HepG2 (cell line): Measurements from ENCODE around the gene ZIC2. TPM values are rescaled to one million over a fixed set of nuclear protein-coding genes. Genes with fewer than 3 reads are reported as not detected.

Source experiments
- FOXJ3 ChIP-seq: sonication (generic); formaldehyde crosslinking; IDR thresholded peaks from 2 replicates; pipeline ENCODE4 v1.4.0; 2020; ENCODE audit warnings: missing genetic modification reagents, mild to moderate bottlenecking, borderline replicate concordance
- GLI4 ChIP-seq: sonication (generic); formaldehyde crosslinking; IDR thresholded peaks from 2 replicates; pipeline ENCODE4 v1.5.1; 2020; ENCODE audit warnings: missing genetic modification reagents, mild to moderate bottlenecking, moderate library complexity, borderline replicate concordance
- KMT2A ChIP-seq: sonication (generic); formaldehyde crosslinking; IDR thresholded peaks from 2 replicates; pipeline ENCODE4 v1.4.0; 2020; ENCODE audit warnings: missing genetic modification reagents
- MAFF ChIP-seq: IDR thresholded peaks from 2 replicates; pipeline ENCODE4 v1.6.1; 2011; ENCODE audit warnings: low read depth, low read length, improper control_type of control experiment
- SIN3A ChIP-seq: IDR thresholded peaks from 2 replicates; pipeline ENCODE4 v1.6.1; 2011; ENCODE audit warnings: low read depth, mild to moderate bottlenecking, control low read depth, low read length, borderline replicate concordance
- SIX4 ChIP-seq: sonication (generic); formaldehyde crosslinking; IDR thresholded peaks from 2 replicates; pipeline ENCODE4 v1.4.0; 2020; ENCODE audit warnings: missing genetic modification reagents
- SKI ChIP-seq: fragments of 450-650 bp; IDR thresholded peaks from one replicate; pipeline ENCODE4 v1.6.1; 2018; ENCODE audit warnings: mild to moderate bottlenecking; ENCODE audit not compliant: partially characterized antibody
- YEATS4 ChIP-seq: sonication (generic); formaldehyde crosslinking; IDR thresholded peaks from 2 replicates; pipeline ENCODE4 v1.4.0; 2020; ENCODE audit warnings: missing genetic modification reagents, borderline replicate concordance
- ZNF354B ChIP-seq: sonication (generic); formaldehyde crosslinking; IDR thresholded peaks from 2 replicates; pipeline ENCODE4 v1.8.0; 2022; ENCODE audit warnings: mild to moderate bottlenecking, missing genetic modification reagents
- ZNF501 ChIP-seq: sonication (generic); formaldehyde crosslinking; IDR thresholded peaks from 2 replicates; pipeline ENCODE4 v1.5.1; 2020; ENCODE audit warnings: mild to moderate bottlenecking, moderate library complexity, missing genetic modification reagents
- ZNF552 ChIP-seq: sonication (generic); formaldehyde crosslinking; IDR thresholded peaks from 2 replicates; pipeline ENCODE4 v1.9.0; 2022; ENCODE audit warnings: missing genetic modification reagents, mild to moderate bottlenecking, borderline replicate concordance
- polyA plus RNA-seq, 8 experiments: library from polyadenylated mRNA; depleted of rRNA in 3 of 8; stranded (reverse) in 7 of 8; unstranded in 1 of 8; fragments of >200 nt; fragmentation: Illumina TruSeq in 4 of 8; extraction: Trizol in 4 of 8; gene quantifications; 2 replicates each; pipeline versions ENCODE4 v1.2.1 to v1.2.3, GENCODE V29; 2011 to 2016; ENCODE audit warnings: low read depth in 4 of 8, missing spikeins in 1 of 8, mixed read lengths in 1 of 8; ENCODE audit not compliant: insufficient read depth in 1 of 8
- total RNA-seq, 5 experiments: library from RNA; depleted of rRNA; stranded (reverse); fragments of >200 nt; fragmentation: Illumina TruSeq; extraction: Trizol; gene quantifications; 2 replicates each; pipeline ENCODE4 v1.2.3, GENCODE V29; 2016; ENCODE audit warnings: low read depth in 1 of 5
- TF ChIP-seq, protein P1 (sequence below): sonication (generic); formaldehyde crosslinking; IDR thresholded peaks from 2 replicates; pipeline ENCODE4 v1.4.0; 2020; ENCODE audit warnings: missing genetic modification reagents, borderline replicate concordance
- TF ChIP-seq, protein P2 (sequence below): sonication (generic); formaldehyde crosslinking; IDR thresholded peaks from 2 replicates; pipeline ENCODE4 v1.5.1; 2020; ENCODE audit warnings: missing genetic modification reagents, mild to moderate bottlenecking, borderline replicate concordance
- TF ChIP-seq, protein P3 (sequence below): conservative IDR thresholded peaks from 2 replicates; pipeline ENCODE4 v1.6.1; 2018; ENCODE audit warnings: missing genetic modification reagents
- TF ChIP-seq, protein P4 (sequence below): sonication (generic); formaldehyde crosslinking; IDR thresholded peaks from 2 replicates; pipeline ENCODE4 v1.8.0; 2022; ENCODE audit warnings: missing genetic modification reagents, mild to moderate bottlenecking, borderline replicate concordance
- TF ChIP-seq, protein P5 (sequence below): sonication (generic); formaldehyde crosslinking; IDR thresholded peaks from 2 replicates; pipeline ENCODE4 v1.5.0; 2020; ENCODE audit warnings: mild to moderate bottlenecking, missing genetic modification reagents, borderline replicate concordance
- TF ChIP-seq, protein P6 (sequence below): IDR thresholded peaks from 2 replicates; pipeline ENCODE4 v1.6.1; 2018; ENCODE audit warnings: missing genetic modification reagents

ZIC2 gene
- total and polyA plus RNA-seq, 2 of the 13 experiments (the other 11 are each of a cell fraction or from before 2014, with no cell fraction given), result 0.13 TPM; not detected in 1

DNA sequence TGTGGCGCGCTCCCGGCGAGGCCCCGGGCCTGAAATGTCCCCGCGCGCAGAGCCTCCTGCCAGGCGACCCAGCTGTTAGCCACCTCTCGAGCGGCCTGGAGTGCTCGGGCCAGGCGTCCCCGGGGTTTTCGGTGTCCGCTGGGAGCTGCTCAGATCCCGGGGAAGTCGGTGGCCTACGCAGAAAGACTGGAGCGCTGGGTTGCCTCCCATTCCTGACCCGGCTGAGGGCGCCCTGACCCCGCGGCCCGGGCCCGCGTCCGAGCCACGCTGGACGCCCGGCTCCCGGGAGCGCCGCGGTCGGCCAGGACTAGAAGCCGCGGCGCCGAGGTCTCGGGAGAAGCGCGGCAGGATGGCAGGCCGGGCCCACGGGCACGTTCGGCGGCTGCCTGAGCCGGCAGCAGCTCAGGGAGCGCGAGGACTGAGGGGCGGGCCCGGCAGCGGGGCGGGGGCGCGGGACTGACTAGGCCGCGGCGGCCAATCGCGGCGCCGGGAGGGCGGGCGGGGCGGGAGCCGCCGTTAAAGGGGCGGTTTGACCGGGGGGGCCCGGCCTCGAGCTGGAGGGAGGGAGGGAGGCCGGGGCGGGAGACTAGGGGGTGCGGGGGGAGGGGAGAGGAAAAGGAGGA lies 1.3 kb upstream of the ZIC2 start (continued):
- TF ChIP-seq, protein P1, sequence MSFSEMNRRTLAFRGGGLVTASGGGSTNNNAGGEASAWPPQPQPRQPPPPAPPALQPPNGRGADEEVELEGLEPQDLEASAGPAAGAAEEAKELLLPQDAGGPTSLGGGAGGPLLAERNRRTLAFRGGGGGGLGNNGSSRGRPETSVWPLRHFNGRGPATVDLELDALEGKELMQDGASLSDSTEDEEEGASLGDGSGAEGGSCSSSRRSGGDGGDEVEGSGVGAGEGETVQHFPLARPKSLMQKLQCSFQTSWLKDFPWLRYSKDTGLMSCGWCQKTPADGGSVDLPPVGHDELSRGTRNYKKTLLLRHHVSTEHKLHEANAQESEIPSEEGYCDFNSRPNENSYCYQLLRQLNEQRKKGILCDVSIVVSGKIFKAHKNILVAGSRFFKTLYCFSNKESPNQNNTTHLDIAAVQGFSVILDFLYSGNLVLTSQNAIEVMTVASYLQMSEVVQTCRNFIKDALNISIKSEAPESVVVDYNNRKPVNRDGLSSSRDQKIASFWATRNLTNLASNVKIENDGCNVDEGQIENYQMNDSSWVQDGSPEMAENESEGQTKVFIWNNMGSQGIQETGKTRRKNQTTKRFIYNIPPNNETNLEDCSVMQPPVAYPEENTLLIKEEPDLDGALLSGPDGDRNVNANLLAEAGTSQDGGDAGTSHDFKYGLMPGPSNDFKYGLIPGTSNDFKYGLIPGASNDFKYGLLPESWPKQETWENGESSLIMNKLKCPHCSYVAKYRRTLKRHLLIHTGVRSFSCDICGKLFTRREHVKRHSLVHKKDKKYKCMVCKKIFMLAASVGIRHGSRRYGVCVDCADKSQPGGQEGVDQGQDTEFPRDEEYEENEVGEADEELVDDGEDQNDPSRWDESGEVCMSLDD, result no peak
- no peak for TF ChIP-seq MAFF
- TF ChIP-seq FOXJ3, result no peak
- no peak for TF ChIP-seq SKI
- TF ChIP-seq, protein P2, sequence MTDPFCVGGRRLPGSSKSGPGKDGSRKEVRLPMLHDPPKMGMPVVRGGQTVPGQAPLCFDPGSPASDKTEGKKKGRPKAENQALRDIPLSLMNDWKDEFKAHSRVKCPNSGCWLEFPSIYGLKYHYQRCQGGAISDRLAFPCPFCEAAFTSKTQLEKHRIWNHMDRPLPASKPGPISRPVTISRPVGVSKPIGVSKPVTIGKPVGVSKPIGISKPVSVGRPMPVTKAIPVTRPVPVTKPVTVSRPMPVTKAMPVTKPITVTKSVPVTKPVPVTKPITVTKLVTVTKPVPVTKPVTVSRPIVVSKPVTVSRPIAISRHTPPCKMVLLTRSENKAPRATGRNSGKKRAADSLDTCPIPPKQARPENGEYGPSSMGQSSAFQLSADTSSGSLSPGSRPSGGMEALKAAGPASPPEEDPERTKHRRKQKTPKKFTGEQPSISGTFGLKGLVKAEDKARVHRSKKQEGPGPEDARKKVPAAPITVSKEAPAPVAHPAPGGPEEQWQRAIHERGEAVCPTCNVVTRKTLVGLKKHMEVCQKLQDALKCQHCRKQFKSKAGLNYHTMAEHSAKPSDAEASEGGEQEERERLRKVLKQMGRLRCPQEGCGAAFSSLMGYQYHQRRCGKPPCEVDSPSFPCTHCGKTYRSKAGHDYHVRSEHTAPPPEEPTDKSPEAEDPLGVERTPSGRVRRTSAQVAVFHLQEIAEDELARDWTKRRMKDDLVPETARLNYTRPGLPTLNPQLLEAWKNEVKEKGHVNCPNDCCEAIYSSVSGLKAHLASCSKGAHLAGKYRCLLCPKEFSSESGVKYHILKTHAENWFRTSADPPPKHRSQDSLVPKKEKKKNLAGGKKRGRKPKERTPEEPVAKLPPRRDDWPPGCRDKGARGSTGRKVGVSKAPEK (CRISPR knock-in tag), result 0 out of 2 replicates have a peak, but pooled peaks have one; percentile 29
- TF ChIP-seq, protein P3, sequence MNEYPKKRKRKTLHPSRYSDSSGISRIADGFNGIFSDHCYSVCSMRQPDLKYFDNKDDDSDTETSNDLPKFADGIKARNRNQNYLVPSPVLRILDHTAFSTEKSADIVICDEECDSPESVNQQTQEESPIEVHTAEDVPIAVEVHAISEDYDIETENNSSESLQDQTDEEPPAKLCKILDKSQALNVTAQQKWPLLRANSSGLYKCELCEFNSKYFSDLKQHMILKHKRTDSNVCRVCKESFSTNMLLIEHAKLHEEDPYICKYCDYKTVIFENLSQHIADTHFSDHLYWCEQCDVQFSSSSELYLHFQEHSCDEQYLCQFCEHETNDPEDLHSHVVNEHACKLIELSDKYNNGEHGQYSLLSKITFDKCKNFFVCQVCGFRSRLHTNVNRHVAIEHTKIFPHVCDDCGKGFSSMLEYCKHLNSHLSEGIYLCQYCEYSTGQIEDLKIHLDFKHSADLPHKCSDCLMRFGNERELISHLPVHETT (CRISPR knock-in tag), result no peak
- TF ChIP-seq SIX4 (CRISPR knock-in tag), result no peak
- TF ChIP-seq GLI4 (CRISPR knock-in tag), result no peak
- TF ChIP-seq SIN3A, result no peak
- no peak for TF ChIP-seq ZNF552
- TF ChIP-seq ZNF501, result no peak
- TF ChIP-seq YEATS4, result 0 out of 2 replicates have a peak, but pooled peaks have one; percentile 20
- no peak for TF ChIP-seq KMT2A (CRISPR knock-in tag)
- TF ChIP-seq ZNF354B, result no peak
- TF ChIP-seq, protein P4, sequence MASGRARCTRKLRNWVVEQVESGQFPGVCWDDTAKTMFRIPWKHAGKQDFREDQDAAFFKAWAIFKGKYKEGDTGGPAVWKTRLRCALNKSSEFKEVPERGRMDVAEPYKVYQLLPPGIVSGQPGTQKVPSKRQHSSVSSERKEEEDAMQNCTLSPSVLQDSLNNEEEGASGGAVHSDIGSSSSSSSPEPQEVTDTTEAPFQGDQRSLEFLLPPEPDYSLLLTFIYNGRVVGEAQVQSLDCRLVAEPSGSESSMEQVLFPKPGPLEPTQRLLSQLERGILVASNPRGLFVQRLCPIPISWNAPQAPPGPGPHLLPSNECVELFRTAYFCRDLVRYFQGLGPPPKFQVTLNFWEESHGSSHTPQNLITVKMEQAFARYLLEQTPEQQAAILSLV (CRISPR knock-in tag), result no peak
- TF ChIP-seq, protein P5, sequence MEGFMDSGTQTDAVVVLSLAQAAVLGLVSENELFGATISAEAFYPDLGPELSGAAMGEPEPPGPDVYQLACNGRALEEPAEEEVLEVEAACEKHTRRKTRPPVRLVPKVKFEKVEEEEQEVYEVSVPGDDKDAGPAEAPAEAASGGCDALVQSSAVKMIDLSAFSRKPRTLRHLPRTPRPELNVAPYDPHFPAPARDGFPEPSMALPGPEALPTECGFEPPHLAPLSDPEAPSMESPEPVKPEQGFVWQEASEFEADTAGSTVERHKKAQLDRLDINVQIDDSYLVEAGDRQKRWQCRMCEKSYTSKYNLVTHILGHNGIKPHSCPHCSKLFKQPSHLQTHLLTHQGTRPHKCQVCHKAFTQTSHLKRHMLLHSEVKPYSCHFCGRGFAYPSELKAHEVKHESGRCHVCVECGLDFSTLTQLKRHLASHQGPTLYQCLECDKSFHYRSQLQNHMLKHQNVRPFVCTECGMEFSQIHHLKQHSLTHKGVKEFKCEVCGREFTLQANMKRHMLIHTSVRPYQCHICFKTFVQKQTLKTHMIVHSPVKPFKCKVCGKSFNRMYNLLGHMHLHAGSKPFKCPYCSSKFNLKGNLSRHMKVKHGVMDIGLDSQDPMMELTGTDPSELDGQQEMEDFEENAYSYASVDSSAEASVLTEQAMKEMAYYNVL (CRISPR knock-in tag), result no peak
- TF ChIP-seq, protein P6, sequence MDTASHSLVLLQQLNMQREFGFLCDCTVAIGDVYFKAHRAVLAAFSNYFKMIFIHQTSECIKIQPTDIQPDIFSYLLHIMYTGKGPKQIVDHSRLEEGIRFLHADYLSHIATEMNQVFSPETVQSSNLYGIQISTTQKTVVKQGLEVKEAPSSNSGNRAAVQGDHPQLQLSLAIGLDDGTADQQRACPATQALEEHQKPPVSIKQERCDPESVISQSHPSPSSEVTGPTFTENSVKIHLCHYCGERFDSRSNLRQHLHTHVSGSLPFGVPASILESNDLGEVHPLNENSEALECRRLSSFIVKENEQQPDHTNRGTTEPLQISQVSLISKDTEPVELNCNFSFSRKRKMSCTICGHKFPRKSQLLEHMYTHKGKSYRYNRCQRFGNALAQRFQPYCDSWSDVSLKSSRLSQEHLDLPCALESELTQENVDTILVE (CRISPR knock-in tag), result no peak
